Upper lobe of left lung (tissue), 6 donors: ENCODE data around the gene AQP11. TPM values are rescaled to one million over a fixed set of nuclear protein-coding genes. Genes with fewer than 3 reads are reported as not detected.

Experiments used
- ATAC-seq, 2 donors: fragments of 200-7000 bp; cut with Tn5 transposase; one replicate each; pipeline ENCODE4 v1.9.1; 2022; ENCODE audit warnings: mild to moderate bottlenecking in 2 of 2, moderate library complexity in 2 of 2; ENCODE audit not compliant: low FRiP score in 2 of 2
- DNase-seq, 2 donors: peaks; one replicate each; pipeline ENCODE4 v3.0.0-alpha.2; 2019 to 2020
- H3K27ac ChIP-seq, 4 donors: fragments of 200-600 bp; sonication (generic); one replicate each; pipeline ENCODE4 v1.5.1; 2016 to 2019
- H3K27me3 ChIP-seq, 4 donors: fragments of 200-600 bp; sonication (generic); one replicate each; pipeline ENCODE4 v1.5.1; 2017 to 2019
- H3K36me3 ChIP-seq, 4 donors: fragments of 200-600 bp; sonication (generic); one replicate each; pipeline ENCODE4 v1.5.1; 2016 to 2019
- H3K4me1 ChIP-seq, 4 donors: fragments of 200-600 bp; sonication (generic); one replicate each; pipeline ENCODE4 v1.5.1; 2018 to 2019
- H3K4me3 ChIP-seq, 4 donors: fragments of 200-600 bp; sonication (generic); one replicate each; pipeline ENCODE4 v1.5.1; 2017 to 2019; ENCODE audit warnings: mild to moderate bottlenecking in 2 of 4, moderate library complexity in 1 of 4
- H3K9me3 ChIP-seq, 4 donors: fragments of 200-600 bp; sonication (generic); one replicate each; pipeline ENCODE4 v1.5.1; 2018 to 2019
- CTCF ChIP-seq, 6 experiments: fragments of 450-650 bp in 4 of 6; fragments of 200-600 bp in 2 of 6; sonication (generic) in 2 of 6; IDR thresholded peaks; one replicate each; pipeline ENCODE4 v1.5.1; 2016 to 2019; ENCODE audit warnings: antibody characterized with exemption in 6 of 6
- EP300 ChIP-seq, 4 donors: sonication (generic); formaldehyde crosslinking; IDR thresholded peaks; one replicate each; pipeline ENCODE4 v1.5.1; 2017; ENCODE audit warnings: antibody characterized with exemption in 4 of 4, control low read depth in 2 of 4
- POLR2A ChIP-seq, 4 donors: fragments of 450-650 bp; IDR thresholded peaks; one replicate each; pipeline ENCODE4 v1.5.1; 2016 to 2017; ENCODE audit warnings: antibody characterized with exemption in 4 of 4, mild to moderate bottlenecking in 2 of 4
- POLR2AphosphoS5 ChIP-seq, 2 donors: sonication (generic); formaldehyde crosslinking; IDR thresholded peaks; one replicate each; pipeline ENCODE4 v1.5.1; 2017; ENCODE audit warnings: antibody characterized with exemption in 2 of 2
- WGBS, 2 donors: methylation state at CpG; one replicate each; pipeline ENCODE4 v1.1.5; 2017 to 2018; 5-methylcytosine and 5-hydroxymethylcytosine counted together
- total RNA-seq, 6 donors: library from RNA; depleted of rRNA in 4 of 6; stranded (reverse); fragments of >200 nt in 4 of 6; gene quantifications; one replicate each; pipeline versions ENCODE4 v1.1.0 to v1.2.1, GENCODE V29; 2016 to 2021
- donor health status: DM: no; HTN: no; CAD: no; lungs with moderate emphysema.
- donor health status: DM: no; HTN: yes; CAD: no; lungs with severe emphysema.

Gene AQP11
- total RNA-seq, 6 donors from 2014 or later, result 0.49 to 0.91 (median 0.60) TPM; not detected in 2

GRCh38 chr11:77644887-77645286, 55.1 kb downstream of the AQP11 start:
- Histone ChIP-seq H3K4me1 (peaks cover 0 to 4% (median 0%) of the 10 kb centered on the region in 4 donors), H3K4me3 (no peak overlapping the region), H3K36me3 (no peaks in the 10 kb centered on the region), H3K27ac (no peak overlapping the region), H3K27me3 (no peaks in the 10 kb centered on the region), H3K9me3 (no peaks in the 10 kb centered on the region)
- no peak for DNase-seq
- TF ChIP-seq POLR2A (IDR thresholded peaks at IDR 0.05) (no peak), POLR2AphosphoS5 (IDR thresholded peaks at IDR 0.05) (no peak), CTCF (IDR thresholded peaks at IDR 0.05) (no peak)
- WGBS, 2 donors, result 92 to 94% methylated on average over 1 of the region's 1 CpG
- no peak for ATAC-seq

GRCh38 chr11:77647654-77648305, 58.0 kb downstream of the AQP11 start:
- Histone ChIP-seq H3K4me1 (no peaks in the 10 kb centered on the region), H3K27ac (no peak overlapping the region), H3K27me3 (no peaks in the 10 kb centered on the region), H3K9me3 (no peaks in the 10 kb centered on the region), H3K4me3 (no peak overlapping the region), H3K36me3 (no peaks in the 10 kb centered on the region)
- no peak for TF ChIP-seq POLR2A (IDR thresholded peaks at IDR 0.05)
- no peak for TF ChIP-seq POLR2AphosphoS5 (IDR thresholded peaks at IDR 0.05)
- no peak for TF ChIP-seq CTCF (IDR thresholded peaks at IDR 0.05)
- TF ChIP-seq EP300 (IDR thresholded peaks at IDR 0.05), result no peak
- 81% methylated on average over 3 of the region's 3 CpGs for WGBS, 2 donors
- DNase-seq (no peak), ATAC-seq (no peak)

- WGBS, 2 donors, result 82 to 90% methylated on average over 3 of the region's 3 CpGs
- Histone ChIP-seq H3K4me1 (no peaks in the 10 kb centered on the region), H3K27me3 (no peaks in the 10 kb centered on the region), H3K36me3 (no peaks in the 10 kb centered on the region), H3K9me3 (no peaks in the 10 kb centered on the region), H3K4me3 (no peak overlapping the region), H3K27ac (no peak overlapping the region)
- no peak for DNase-seq
- TF ChIP-seq POLR2AphosphoS5 (IDR thresholded peaks at IDR 0.05), result no peak
- no peak for TF ChIP-seq CTCF (IDR thresholded peaks at IDR 0.05)
- TF ChIP-seq EP300 (IDR thresholded peaks at IDR 0.05), result no peak
- TF ChIP-seq POLR2A (IDR thresholded peaks at IDR 0.05), result no peak
- no peak for ATAC-seq
These were observed 60.4 kb downstream of the AQP11 start for GRCh38 chr11:77650123-77650522.

- Histone ChIP-seq H3K27me3 (no peaks in the 10 kb centered on the region), H3K36me3 (no peaks in the 10 kb centered on the region), H3K9me3 (no peaks in the 10 kb centered on the region), H3K4me1 (no peaks in the 10 kb centered on the region), H3K27ac (no peak overlapping the region), H3K4me3 (no peak overlapping the region)
- no peak for TF ChIP-seq EP300 (IDR thresholded peaks at IDR 0.05)
- TF ChIP-seq POLR2AphosphoS5 (IDR thresholded peaks at IDR 0.05), result no peak
- no peak for TF ChIP-seq POLR2A (IDR thresholded peaks at IDR 0.05)
- TF ChIP-seq CTCF (IDR thresholded peaks at IDR 0.05), result no peak
- DNase-seq (no peak), ATAC-seq (no peak)
- 89 to 92% methylated on average over 4 of the region's 4 CpGs for WGBS, 2 donors
These were observed 65.1 kb downstream of the AQP11 start for GRCh38 chr11:77654770-77655434.

- no peaks in the 10 kb centered on the region for H3K36me3 ChIP-seq
- no peaks in the 10 kb centered on the region for H3K4me1 ChIP-seq
- no peak for ATAC-seq
- H3K4me3 ChIP-seq, result no peak overlapping the region
- no peak overlapping the region for H3K27ac ChIP-seq
- 82 to 93% methylated on average over 7 of the region's 7 CpGs for WGBS, 2 donors
- TF ChIP-seq POLR2AphosphoS5 (IDR thresholded peaks at IDR 0.05), result no peak
- no peak for TF ChIP-seq EP300 (IDR thresholded peaks at IDR 0.05)
- TF ChIP-seq POLR2A (IDR thresholded peaks at IDR 0.05), result no peak
- no peak for TF ChIP-seq CTCF (IDR thresholded peaks at IDR 0.05)
- H3K9me3 ChIP-seq, result no peaks in the 10 kb centered on the region
- no peaks in the 10 kb centered on the region for H3K27me3 ChIP-seq
- DNase-seq, result no peak
These were observed 66.6 kb downstream of the AQP11 start for GRCh38 chr11:77656362-77656761.
